GM12874 (cell line): ENCODE measurements around the gene FOSL2.

ENCODE experiments used
- TF ChIP-seq, protein P1 (sequence below): IDR thresholded peaks from 2 replicates; pipeline ENCODE4 v1.5.1; 2011; ENCODE audit warnings: low read depth, mild to moderate bottlenecking, control low read depth, low read length, moderate library complexity; ENCODE audit not compliant: insufficient read depth

Gene FOSL2

DNA sequence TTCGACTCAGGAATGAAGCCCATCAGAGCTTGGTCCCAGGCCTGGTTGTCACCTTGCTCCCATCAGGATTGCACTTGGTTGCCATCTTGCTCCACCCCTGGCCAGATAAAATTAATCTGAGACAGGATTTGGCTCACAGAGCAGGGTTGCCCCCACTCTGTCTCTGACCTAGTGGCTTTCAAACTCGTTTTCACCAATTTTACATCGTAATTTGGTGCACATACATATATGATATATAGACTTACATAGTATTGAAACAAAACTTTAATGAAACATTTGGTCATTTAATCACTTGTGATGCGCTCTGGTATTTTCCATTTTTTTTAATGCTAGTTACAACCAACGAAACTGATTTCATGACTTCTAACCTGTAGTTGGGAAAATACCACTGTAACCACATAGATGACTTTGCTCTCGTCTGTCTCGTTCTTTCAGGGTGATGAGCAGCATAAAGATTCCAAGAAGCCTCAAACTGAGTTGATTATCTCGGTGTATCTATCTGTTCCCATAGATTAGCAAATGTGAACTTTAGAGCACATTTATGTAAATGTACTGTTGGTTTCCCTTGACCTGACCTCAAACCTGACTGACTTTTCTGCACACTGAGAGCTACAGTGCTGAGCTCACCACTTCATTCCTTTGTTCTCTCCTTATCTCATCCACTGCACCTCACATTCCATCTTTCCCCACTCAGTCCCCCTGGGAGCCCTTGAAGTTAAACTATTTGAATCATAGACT lies 72.7 kb downstream of the FOSL2 start:
- TF ChIP-seq, protein P1, sequence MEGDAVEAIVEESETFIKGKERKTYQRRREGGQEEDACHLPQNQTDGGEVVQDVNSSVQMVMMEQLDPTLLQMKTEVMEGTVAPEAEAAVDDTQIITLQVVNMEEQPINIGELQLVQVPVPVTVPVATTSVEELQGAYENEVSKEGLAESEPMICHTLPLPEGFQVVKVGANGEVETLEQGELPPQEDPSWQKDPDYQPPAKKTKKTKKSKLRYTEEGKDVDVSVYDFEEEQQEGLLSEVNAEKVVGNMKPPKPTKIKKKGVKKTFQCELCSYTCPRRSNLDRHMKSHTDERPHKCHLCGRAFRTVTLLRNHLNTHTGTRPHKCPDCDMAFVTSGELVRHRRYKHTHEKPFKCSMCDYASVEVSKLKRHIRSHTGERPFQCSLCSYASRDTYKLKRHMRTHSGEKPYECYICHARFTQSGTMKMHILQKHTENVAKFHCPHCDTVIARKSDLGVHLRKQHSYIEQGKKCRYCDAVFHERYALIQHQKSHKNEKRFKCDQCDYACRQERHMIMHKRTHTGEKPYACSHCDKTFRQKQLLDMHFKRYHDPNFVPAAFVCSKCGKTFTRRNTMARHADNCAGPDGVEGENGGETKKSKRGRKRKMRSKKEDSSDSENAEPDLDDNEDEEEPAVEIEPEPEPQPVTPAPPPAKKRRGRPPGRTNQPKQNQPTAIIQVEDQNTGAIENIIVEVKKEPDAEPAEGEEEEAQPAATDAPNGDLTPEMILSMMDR = no peak
